ENCODE measurements around the gene OMG.

GRCh38 chr17:31299624-31300023 is 2.6 kb upstream of the OMG start:
- TF ChIP-seq CEBPB (IDR thresholded peaks at IDR 0.05) (no peak), REST (IDR thresholded peaks at IDR 0.05; ENCODE audit: low read depth) (no peak), FOXM1 (IDR thresholded peaks at IDR 0.05; ENCODE audit: borderline replicate concordance, low read depth) (no peak), USF1 (IDR thresholded peaks at IDR 0.05) (no peak), NFIC (IDR thresholded peaks at IDR 0.05) (no peak), EP300 (IDR thresholded peaks at IDR 0.05; ENCODE audit: borderline replicate concordance) (no peak), MAX (IDR thresholded peaks at IDR 0.05) (no peak), RAD21 (IDR thresholded peaks at IDR 0.05; ENCODE audit: low read depth) (no peak)
